Amniotic epithelial cell (primary cell): ENCODE results near the gene KLF11.
A peak's percentile ranks its signal among the peaks of the same experiment; 100 is the strongest.

ENCODE experiments used
- DNase-seq: peaks from one replicate; pipeline ENCODE4 v3.0.0-alpha.2; 2010; ENCODE audit warnings: low read depth

KLF11 gene

DNA sequence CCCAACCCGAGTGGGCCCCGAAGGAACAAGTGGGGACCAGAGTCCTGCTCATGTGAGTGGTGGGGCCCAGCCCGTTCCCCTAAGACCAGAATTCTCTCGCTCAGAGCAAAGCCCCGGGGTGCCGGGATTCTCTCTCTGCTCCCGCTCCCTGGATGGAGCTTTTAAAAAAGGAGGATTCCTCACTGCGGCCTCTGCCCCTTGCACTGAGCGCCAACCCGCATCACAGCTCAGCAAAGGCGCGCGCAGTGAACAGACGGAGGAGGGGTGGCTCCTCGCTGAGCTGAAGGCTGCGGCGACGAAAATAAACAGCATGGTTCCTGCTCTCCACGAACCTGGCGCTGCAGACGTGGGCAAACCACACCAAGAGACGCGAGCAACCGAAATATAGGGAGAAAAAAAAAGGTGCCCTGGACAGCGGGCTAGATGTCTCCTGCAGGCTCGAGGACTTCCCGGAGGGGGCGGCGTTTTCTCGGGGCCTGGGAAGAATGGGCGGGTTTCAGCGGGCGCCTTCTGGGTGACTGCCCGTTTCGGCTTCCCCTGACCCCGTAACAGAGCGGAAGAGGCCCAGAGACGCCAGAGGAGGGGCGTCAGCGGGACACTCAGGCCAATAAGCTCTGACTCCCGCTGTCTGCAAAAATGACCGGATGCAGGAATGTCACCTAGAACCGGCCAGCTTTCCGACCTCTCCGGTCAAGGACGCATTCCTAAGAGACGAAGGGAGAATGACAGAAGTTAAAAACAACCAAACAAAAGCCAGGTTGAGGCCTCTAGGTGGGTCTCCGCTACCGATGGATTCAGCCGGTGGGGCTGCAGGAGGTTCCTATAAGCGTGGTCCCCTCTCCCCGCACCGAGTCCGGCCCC lies 819 bp upstream of the KLF11 start:
- DNase-seq, result peak; percentile 63

DNA sequence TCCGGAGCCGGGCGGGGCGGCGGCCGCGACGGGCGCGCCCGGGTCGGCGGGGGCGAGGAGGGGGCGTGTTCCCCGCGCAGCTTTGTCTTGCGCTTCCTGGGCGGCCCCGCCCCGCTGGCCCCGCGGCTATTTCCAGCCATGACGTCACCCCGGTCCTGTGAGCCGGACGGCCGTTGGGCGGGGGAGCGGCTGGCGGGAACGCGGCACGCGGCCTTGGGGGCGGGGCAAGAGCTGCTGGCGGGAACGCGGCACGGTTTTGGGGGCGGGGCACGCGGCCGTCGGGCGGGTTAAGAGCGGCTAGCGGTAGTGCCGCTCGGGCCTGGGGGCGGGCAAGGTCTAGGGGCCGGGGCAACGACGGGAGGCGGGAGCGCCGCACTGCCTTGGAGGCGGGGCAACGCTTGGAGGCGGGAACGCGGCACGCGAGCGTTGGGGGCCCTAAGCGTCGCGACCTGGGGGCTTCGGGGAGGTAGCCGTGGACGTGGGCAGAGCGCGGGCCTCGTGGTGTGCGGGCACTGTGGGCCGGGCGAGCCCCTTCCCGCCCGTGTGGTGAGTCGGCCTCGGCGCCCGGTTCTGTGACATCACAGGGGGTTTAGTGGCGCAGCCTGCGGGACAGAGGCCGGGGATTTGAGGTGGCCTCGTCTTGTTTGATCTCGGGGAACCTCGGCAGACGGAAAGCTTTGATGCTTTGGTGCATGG lies 704 bp downstream of the KLF11 start:
- peak; percentile 87 for DNase-seq

DNA sequence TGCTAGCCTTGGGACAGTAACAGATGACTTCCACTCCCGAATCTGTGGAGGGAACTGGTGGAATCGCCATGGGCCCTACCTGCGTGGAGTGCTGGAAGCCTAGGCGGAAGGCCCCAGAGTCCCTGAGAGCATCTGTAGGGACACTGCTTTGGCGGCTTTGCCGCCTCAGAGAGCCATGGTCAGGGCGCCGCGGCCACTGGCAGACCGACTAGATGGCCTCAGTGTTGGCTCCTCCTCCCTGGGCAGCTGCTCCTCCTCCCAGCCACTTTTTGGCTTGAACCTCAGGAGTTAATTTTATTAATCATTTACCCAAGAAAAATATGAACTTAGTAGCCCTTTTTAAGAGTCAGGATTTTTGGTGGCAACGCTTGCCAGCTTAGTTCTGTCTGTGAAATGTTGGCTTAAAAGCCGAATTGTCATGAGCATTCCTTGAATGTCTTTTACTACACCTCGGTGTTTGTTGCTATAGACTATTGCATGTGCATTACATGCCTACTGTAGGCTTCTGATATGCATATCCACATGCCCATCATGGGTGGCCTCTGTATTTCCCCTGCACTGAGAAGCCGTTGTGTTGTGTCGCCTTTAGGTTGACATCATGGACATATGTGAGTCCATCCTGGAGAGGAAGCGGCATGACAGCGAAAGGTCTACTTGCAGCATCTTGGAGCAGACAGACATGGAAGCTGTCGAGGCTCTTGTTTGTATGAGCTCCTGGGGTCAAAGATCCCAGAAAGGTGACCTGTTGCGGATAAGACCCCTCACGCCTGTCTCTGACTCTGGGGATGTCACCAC lies 2.4 kb downstream of the KLF11 start:
- no peak for DNase-seq

DNA sequence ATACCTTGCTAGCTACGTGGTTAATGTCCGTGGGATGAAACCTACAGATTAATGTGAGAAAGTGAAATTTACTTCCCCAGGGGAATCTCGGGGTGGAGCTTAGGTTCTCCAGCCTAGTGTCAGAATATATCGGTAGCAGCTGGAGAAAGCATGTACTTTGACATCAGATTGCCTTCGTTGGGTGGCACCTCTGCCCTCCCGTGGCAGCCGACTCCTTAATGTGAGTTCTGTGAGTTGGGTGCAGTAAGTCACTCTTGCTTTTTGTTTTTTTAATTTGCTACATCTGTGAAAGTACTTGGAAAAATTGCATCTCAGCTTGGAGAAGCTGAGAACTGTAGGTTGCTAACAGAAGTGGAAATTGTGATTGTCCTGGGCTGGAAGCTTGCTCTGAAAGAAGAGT lies 3.6 kb downstream of the KLF11 start:
- no peak for DNase-seq

DNA sequence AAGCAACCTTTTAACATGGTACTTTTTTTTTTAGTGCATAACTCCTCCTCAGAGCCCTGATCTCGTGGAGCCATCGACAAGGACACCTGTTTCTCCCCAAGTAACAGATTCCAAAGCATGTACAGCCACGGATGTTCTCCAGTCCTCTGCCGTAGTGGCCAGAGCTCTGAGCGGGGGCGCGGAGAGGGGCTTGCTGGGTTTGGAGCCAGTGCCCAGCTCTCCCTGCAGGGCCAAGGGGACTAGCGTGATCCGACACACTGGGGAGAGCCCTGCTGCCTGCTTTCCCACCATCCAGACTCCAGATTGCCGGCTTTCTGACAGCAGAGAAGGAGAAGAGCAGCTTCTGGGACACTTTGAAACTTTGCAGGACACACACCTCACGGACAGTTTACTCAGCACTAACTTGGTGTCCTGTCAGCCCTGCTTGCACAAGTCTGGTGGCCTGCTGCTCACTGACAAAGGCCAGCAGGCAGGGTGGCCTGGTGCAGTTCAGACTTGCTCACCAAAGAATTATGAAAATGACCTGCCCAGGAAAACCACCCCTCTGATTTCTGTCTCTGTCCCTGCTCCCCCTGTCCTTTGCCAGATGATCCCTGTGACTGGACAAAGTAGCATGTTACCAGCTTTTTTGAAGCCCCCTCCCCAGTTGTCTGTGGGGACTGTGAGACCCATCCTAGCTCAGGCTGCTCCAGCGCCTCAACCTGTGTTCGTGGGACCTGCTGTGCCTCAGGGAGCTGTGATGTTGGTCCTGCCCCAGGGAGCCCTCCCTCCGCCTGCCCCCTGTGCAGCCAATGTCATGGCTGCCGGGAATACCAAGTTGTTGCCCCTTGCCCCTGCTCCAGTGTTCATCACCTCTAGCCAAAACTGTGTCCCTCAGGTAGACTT lies 4.5 kb downstream of the KLF11 start:
- no peak for DNase-seq

DNA sequence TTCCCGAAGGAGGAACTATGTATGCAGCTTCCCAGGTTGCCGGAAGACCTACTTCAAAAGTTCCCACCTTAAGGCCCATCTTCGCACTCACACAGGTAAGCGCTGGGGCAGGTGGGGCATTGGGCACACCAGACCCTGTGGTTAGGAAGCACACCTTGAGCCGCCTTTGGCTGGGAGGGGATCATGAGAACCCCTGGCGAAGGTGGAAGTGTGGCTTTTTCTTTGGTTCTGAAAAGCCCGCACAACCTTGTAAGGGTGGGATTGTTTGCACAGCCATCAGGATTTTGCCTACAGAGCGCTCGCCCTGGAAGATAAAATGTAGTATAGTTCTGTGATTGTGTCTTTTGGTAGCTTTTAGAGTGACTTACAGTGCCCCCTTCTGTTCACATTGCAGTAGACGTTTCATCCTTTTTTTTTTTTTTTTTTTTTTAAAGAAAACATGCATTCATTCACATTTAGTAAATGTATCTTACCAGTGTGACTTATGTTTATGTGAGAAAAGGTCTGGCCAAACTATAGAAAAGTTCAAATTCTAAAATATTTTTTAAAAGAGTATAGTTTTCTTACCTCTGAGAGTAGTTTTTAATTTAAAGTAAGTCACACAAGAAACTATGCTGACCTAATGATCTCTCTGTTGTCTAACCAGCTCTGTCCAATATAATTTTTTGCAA lies 5.3 kb downstream of the KLF11 start:
- DNase-seq, result peak; percentile 55

DNA sequence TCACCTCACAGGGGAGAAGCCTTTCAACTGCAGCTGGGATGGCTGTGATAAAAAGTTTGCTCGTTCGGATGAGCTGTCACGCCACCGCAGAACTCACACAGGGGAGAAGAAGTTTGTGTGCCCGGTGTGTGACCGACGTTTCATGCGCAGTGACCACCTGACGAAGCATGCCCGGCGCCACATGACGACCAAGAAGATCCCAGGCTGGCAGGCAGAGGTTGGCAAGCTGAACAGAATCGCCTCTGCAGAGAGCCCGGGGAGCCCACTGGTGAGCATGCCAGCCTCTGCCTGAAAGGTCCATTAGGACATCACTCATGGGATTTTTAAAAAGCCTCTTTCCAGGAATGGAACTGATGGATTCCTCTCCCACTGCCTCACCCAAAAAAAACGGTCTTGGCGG lies 8.9 kb downstream of the KLF11 start:
- no peak for DNase-seq

DNA sequence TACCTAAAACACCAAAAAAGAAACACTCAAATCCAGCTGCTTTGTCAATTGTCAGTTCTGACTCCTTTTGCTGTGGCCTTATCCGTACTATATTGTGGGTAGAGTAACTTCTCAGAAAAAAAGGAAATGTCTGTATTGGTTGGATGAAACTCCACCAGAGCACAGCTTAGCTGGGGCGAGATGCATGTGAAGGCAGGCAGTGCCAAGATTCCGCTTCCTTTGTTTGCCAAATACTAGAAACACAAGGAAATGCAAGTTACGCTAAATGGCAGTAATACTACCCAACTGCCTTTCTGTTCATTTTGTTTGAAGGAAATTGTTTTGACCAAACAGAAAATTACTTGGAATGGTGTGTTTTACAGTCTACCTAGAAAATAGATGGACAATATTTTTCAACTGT lies 10.0 kb downstream of the KLF11 start:
- no peak for DNase-seq

DNA sequence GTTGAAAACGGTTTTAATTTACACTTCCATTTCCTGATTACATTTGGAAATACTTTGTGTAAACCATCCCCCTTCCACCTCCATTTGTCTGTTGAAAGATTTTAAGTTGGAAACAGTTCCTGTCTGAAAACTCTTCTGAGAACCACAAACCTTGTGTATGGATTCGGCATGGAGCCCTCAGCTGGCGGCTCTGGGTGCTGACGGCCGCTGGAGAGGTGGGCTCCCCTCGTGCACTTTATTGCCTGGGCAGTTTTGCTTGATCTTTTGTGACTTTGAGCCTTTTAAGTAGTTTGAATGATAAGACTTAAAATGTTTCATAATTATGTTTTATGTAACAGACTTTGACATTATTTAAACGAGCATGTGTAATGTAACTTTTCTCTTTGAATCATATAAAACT lies 11.1 kb downstream of the KLF11 start:
- DNase-seq, result no peak

DNA sequence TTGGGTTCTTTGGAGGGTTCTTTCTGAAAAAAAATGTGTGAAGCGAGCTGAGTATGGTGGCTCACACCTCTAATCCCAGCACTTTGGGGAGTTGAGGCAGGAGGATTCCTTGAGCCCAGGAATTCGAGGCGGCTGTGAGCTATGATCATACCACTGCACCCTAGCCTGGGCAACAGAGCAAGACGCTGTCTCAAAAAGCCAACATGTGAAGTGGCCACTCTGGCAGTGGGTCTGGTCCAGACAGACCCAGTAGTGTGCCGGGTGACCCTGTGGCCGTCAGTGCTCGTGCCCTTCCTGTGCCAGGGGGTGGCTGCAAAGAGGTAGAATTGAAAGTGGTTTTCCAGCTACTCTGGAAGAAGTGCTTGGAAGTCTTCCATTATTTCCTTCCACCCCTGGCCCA lies 11.6 kb downstream of the KLF11 start:
- DNase-seq, result no peak

DNA sequence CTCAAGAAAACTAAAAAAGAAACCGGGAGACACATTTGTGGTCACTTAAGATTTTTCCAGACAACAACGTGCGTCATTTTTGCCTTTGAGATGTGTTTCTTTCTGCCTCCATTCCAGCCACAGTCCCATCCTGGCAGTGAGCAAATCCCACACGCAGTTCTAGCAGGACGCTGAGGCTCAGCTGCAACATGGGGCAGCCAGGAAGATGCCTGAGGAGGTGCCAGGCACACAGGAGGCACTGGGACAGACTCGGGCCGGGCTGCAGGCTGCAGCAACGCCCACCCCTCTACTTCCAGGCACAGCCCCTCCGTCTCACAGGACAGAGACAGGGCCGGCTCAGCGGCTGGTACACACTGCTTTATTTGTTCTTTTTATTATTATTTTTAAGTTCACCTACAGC lies 13.1 kb downstream of the KLF11 start:
- DNase-seq, result no peak

DNA sequence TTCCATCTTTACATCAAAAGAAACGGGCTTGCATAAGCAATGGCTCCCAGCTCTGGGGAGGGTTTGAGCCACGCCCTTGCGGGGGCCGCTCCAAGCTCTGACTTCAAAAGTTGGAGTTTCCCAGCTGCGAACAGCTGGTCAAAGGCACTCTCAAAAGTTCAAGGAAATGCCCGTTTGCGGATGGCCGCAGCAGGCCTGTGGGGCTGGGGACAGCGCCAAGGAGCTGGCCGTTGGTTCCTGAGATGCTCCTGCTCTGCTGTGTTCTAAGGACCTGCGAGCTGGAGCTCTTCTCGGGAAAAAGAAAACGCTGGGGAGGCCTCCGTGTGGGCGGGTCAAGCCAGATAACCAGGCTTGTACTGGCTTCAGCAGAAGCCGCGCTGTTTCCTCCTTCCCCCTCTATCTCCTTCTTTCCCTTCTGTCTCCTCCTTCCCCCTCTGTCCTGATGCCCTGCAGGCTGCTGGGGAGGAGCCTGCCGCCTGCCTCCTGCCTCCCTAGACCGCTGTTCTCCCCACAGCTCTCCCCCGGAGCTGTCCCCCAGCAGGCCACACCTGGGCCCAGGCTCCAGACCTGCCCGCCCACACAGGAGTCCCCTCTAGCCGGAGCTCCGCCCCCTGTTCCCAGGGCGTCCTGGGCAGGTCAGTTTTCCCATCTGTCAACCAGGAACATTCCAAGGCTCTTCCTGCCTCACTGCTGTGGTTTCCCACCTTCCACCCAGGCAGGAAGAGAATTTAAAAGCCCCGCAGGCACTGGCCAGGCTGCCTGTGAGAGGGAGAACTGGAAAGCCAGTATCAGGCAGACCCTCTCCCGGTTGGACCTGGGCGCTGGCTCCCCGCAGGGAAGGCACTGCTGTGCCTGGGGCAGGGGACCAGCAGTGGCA lies 14.1 kb downstream of the KLF11 start:
- peak; percentile 77 for DNase-seq

DNA sequence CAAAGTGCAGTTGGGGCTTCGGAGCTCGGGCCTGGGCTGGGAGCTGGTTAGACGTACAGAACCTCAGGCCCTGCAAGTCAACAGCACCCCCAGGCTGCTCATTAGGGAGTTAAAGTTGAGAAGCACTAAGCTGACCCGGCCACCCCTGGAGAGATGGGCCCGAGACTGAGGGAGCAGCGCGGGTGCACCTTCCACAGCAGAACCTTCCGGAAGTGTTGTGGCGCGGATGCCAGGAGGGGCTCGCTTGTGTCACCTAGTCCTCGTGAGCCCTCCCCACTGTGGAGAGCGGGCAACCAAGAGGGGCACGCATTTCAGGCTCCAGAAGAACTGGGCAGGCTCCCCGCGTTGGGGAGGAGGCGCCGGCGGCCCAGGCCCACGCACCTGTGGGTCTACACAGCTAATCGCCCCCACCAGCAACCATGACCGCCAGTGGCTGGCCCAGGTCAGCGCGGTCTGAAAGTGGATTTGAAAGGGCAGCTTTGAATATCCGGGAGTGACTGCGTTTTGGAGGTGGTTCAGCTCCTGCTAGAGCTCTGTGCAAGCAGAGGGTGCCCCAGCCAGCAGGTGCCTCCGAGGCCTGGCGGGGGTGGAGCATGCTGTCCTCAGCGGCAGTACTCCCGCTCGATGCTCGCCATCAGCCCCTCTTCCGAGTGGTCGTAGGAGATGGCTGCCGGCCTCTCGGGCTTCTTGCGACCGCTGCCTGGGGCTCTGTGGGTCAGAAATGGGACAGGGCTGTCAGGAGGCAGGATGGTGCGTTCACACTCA lies 15.1 kb downstream of the KLF11 start:
- no peak for DNase-seq

DNA sequence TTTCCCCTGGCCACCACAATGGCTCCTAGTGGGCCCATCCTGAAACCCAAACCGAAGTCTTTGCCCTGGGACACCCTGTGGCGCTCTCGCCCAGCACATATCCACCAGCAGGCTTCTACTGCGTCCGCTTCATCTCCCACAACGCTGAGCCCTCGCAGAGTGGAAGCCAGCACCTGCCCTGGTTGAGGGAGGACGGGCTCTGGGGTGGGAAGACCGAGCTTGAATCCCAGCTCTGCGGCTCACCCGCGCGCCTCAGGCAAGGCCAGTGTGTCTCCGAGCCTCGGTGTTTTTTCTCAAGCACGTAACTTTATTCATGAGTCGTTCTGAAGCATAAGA lies 15.6 kb downstream of the KLF11 start:
- no peak for DNase-seq

DNA sequence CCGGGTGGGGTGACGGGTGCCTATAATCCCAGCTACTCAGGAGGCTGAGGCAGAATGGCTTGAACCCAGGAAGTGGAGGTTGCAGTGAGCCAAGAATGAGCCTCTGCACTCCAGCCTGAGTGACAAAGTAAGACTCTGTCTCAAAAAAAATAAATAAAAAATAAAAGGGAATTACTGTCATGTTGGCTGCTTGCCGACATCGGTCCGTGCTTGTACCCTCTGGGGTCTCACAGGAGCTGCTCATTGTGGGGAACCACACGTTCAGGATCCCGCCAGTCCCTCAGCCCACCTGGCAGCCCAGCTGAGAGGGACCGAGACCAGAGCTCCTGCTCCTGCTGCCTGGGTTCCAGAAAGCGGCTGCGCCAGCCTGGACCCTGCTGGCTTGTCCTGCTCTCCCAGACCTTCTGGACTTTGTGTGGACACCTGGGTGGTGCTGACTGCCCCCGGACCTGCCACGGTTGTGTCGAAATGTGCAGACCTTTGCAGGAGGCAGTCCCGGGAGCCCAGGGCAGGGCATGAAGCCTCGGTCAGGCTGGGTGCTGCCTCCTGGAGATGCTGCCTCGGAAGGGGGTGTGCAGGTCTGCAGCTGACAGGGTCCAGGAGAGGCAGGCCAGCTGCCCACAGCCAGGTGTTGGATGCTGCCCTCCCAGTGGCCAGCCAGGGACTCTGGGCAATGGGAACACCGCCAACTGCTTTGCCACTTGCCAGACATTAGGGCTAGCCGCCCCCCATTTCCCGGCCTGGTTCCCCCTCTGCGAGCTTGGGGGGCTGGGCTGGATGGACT lies 16.4 kb downstream of the KLF11 start:
- DNase-seq, result no peak

DNA sequence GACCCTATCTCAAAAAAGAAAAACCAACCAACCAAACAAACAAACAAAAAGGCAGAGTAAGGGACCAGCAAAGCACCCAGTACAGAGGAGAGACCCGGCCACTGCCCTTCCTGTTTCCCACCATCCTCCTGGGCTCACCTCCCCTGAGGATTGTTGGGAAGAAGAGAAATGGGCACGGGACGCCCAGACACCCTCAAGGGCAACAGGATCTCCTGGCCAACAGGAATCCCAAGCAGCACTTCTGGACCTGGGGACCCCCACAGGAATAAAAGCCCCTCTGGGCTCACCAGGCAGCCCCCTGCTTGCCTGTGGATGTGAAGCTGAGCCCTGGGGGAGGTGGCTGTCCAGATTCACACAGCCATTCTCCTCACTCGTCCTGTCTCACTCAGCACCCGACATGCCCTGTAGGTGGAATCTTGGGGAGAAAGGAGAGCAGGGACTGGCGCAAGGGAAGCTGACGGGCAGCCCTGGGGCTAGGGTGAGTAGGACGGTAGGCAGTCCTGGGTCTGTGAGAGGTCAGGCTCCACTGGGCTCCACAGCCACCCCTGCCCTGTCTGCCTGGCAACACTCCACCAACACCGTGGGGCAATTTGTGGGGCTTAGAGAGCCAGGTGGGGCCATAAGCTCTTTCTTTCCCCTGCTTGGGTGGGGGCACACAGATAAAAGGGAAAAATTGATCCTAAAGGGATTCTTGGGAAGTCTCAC lies 18.0 kb downstream of the KLF11 start:
- no peak for DNase-seq

DNA sequence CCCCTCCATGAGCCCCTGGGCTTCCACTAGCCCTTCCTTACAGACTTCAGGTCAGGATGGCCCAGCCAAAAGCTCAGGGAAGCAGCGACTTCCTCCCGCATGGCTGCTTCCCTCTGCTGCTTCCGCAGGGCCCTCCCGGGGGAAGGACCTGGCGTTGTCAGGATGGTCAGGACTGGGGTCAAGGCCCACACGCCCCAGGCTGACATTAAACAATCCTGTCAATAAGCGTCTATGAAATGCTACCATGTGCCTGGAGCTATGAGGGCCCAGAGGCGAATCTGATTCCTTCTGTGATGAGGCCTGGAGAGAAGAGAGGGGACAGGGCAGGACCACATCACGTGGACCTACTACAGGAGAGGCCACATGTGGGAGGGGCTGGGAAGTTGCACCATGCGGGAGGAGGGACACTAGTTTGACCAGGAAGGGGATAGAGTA lies 19.6 kb downstream of the KLF11 start:
- no peak for DNase-seq

DNA sequence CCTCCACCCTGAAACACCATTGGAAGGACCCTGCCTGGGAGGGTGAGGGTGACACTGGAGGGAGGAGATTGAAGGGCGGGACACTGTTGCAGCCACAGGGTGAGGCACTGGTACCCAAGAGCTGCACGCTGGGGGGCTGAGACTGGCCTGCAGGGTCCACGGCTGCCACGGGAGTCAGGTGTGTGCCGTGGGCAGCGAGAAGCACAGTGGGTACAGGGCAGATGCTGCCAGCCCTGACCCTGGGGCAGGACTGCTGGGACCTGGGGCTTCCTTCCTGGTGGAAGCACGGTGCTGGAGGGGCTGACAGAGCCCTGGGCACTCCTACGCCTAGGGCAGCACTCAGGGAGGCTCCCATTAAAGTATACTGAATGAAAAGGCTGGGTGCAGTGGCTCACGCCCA lies 20.2 kb downstream of the KLF11 start:
- DNase-seq, result no peak
